HG03469 (cell line): Measurements from ENCODE around the gene SNTG2.
"Not testable (repeated sequence)": the region's sequence is repeated elsewhere in the genome, so short reads cannot be mapped to it uniquely, and the experiment has no call there.

Source experiments
- ATAC-seq: cut with Tn5 transposase; IDR thresholded peaks from one replicate; pipeline ENCODE4 v1.9.1; 2021; ENCODE audit warnings: mild to moderate bottlenecking, moderate library complexity, moderate number of reproducible peaks; ENCODE audit not compliant: unreplicated experiment

SNTG2 gene

GRCh38 chr2:1360557-1361250 lies 410.1 kb downstream of the SNTG2 start:
- no peak for ATAC-seq

- ATAC-seq: no peak
Measured at GRCh38 chr2:1363367-1363766, 412.7 kb downstream of the SNTG2 start.

- ATAC-seq: no peak
Measured at GRCh38 chr2:1366546-1367134, 416.0 kb downstream of the SNTG2 start.

GRCh38 chr2:1367601-1368000 lies 417.0 kb downstream of the SNTG2 start:
- ATAC-seq: no peak

GRCh38 chr2:1369905-1370304 lies 419.3 kb downstream of the SNTG2 start:
- no peak for ATAC-seq

GRCh38 chr2:1370461-1370860 lies 419.8 kb downstream of the SNTG2 start:
- no peak for ATAC-seq

GRCh38 chr2:1371082-1371481 lies 420.4 kb downstream of the SNTG2 start:
- no peak for ATAC-seq

GRCh38 chr2:1373830-1374229 lies 423.2 kb downstream of the SNTG2 start:
- no peak for ATAC-seq

GRCh38 chr2:1374287-1374686 lies 423.6 kb downstream of the SNTG2 start:
- no peak for ATAC-seq

- ATAC-seq: no peak
Measured at GRCh38 chr2:1375794-1376193, 425.1 kb downstream of the SNTG2 start.

GRCh38 chr2:1377473-1377872 lies 426.8 kb downstream of the SNTG2 start:
- no peak for ATAC-seq

GRCh38 chr2:1378456-1379150 lies 428.0 kb downstream of the SNTG2 start:
- ATAC-seq: no peak

- no peak for ATAC-seq
Measured at GRCh38 chr2:1381644-1382043, 431.0 kb downstream of the SNTG2 start.

GRCh38 chr2:1387954-1388725 lies 437.5 kb downstream of the SNTG2 start:
- not testable (repeated sequence) for ATAC-seq

GRCh38 chr2:1390118-1390517 lies 439.5 kb downstream of the SNTG2 start:
- not testable (repeated sequence) for ATAC-seq

GRCh38 chr2:1393321-1393720 lies 442.7 kb downstream of the SNTG2 start:
- ATAC-seq: no peak

- ATAC-seq: no peak
Measured at GRCh38 chr2:1394709-1395408, 444.2 kb downstream of the SNTG2 start.

GRCh38 chr2:1397350-1397749 lies 446.7 kb downstream of the SNTG2 start:
- ATAC-seq: no peak

- ATAC-seq: no peak
Measured at GRCh38 chr2:1398191-1398590, 447.5 kb downstream of the SNTG2 start.

GRCh38 chr2:1400943-1401735 lies 450.5 kb downstream of the SNTG2 start:
- ATAC-seq: no peak
